Activated CD8-positive, alpha-beta memory T cell treated with anti-CD3 and anti-CD28 coated beads, Interleukin-2, amount 50 U/mL, for 4 hours (primary cell): Measurements from ENCODE around the gene NEK5.
A peak's percentile ranks its signal among the peaks of the same experiment; 100 is the strongest.
"Not testable (repeated sequence)": the region's sequence is repeated elsewhere in the genome, so short reads cannot be mapped to it uniquely, and the experiment has no call there.

Source experiments
- DNase-seq: peaks from one replicate; pipeline ENCODE4 v3.0.0-alpha.2; 2020

NEK5 gene

GRCh38 chr13:52067237-52067636 lies 61.6 kb downstream of the NEK5 start:
- no peak for DNase-seq

GRCh38 chr13:52061587-52061986 lies 67.3 kb downstream of the NEK5 start:
- DNase-seq = no peak

GRCh38 chr13:52061064-52061463 lies 67.8 kb downstream of the NEK5 start:
- DNase-seq = not testable (repeated sequence)

GRCh38 chr13:52053460-52053859 lies 75.4 kb downstream of the NEK5 start:
- no peak for DNase-seq

- DNase-seq = no peak
These were observed 77.5 kb downstream of the NEK5 start for GRCh38 chr13:52051400-52051799.

- DNase-seq = no peak
These were observed 80.4 kb downstream of the NEK5 start for GRCh38 chr13:52048516-52048915.

GRCh38 chr13:52047463-52047862 lies 81.4 kb downstream of the NEK5 start:
- no peak for DNase-seq

GRCh38 chr13:52043675-52044074 lies 85.2 kb downstream of the NEK5 start:
- DNase-seq = no peak

GRCh38 chr13:52036037-52036436 lies 92.8 kb downstream of the NEK5 start:
- no peak for DNase-seq

- no peak for DNase-seq
These were observed 94.2 kb downstream of the NEK5 start for GRCh38 chr13:52034616-52035226.

GRCh38 chr13:52033039-52033438 lies 95.8 kb downstream of the NEK5 start:
- no peak for DNase-seq

- DNase-seq = not testable (repeated sequence)
These were observed 98.5 kb downstream of the NEK5 start for GRCh38 chr13:52030401-52030800.

- DNase-seq = no peak
These were observed 99.3 kb downstream of the NEK5 start for GRCh38 chr13:52029569-52029968.

GRCh38 chr13:52027832-52028231 lies 101.0 kb downstream of the NEK5 start:
- no peak for DNase-seq

GRCh38 chr13:52026246-52026626 lies 102.6 kb downstream of the NEK5 start:
- no peak for DNase-seq

GRCh38 chr13:52025475-52026245 lies 103.2 kb downstream of the NEK5 start:
- no peak for DNase-seq

GRCh38 chr13:52024481-52024880 lies 104.4 kb downstream of the NEK5 start, which contains the start of gene UTP14C:
Gene UTP14C, plus strand, starts transcription at chr13:52024691. Its CDS starts 4,114 bp downstream, at chr13:52028805.
- DNase-seq = no peak

- no peak for DNase-seq
These were observed 106.5 kb downstream of the NEK5 start for GRCh38 chr13:52022356-52022755.

- DNase-seq = no peak
These were observed 108.7 kb downstream of the NEK5 start for GRCh38 chr13:52020191-52020590.

- DNase-seq = no peak
These were observed 112.6 kb downstream of the NEK5 start for GRCh38 chr13:52016296-52016695.

GRCh38 chr13:52012512-52012836 lies 116.4 kb downstream of the NEK5 start:
- no peak for DNase-seq

- peak; percentile 100 for DNase-seq
These were observed 117.0 kb downstream of the NEK5 start, which contains the start of gene ALG11 for GRCh38 chr13:52011632-52012511. Gene ALG11, plus strand, starts transcription at chr13:52012398. Its CDS starts 21 bp downstream, at chr13:52012419.

GRCh38 chr13:52010890-52011631 lies 117.8 kb downstream of the NEK5 start, which contains the start of gene ATP7B:
Gene ATP7B, minus strand, starts transcription at chr13:52011450. Its CDS starts 113 bp downstream, at chr13:52011337.
- DNase-seq = peak; percentile 38
